CD4-positive, alpha-beta T cell treated with Interferon gamma for 1 hour (primary cell): Measurements from ENCODE around the gene NHSL1.
A peak's percentile ranks its signal among the peaks of the same experiment; 100 is the strongest.

Source experiments
- DNase-seq: peaks from one replicate; pipeline ENCODE4 v3.0.0-alpha.2; 2020

Gene NHSL1

DNA sequence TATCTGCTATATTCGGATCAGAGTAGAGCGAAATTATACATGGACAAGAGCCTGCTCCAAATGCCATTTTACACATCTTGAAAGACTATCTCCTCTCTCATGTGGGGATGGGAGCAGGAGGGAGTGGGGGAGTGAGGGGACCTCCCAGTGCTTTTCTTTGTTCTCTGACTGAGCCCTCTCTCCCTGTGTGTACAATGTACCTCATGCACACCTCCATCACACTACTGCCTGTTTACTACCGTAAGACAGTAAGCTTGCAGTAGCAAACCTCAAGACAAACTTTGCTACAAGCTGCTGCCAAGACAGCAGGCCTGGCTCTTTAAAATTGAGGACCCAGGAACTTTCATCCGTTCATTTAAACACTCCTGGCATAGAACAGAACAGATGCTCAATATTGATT, 7.2 kb downstream of the NHSL1 start:
- no peak for DNase-seq

DNA sequence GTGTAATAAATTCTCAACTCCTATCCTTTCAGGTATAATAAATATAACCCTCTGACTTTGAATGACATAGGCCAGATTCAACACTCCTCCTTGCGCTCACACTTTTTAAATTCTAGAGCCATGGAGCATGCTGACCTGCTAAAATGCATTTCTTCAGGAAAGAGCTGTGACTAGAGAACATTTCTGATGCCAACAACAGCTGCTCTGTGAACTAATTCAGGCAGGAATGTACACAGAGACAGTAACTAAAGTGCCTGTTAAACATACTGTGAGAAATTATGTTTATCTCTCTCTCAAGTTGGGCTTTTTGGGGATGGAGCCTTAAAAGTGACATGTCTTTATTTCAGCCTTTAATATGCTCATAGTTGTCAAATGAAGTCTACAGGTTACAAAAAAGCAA, 8.3 kb downstream of the NHSL1 start:
- no peak for DNase-seq

DNA sequence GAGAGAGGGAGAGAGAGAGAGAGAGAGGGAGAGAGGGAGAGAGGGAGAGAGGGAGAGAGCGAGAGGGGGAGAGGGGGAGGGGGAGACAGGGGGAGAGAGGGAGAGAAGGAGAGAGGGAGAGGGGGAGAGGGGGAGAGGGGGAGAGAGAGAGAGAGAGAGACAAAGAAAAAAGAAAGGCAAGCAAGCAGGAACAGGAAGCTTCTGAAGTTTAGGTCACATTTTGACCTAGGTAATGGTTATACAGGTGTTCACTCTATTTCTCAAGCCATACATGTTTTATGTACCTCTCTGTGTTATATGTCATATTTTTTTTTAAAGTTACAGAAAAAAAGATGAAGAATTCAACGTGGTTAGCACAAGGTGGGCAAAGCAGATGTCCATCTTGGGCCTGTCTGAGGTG, 9.4 kb downstream of the NHSL1 start:
- no peak for DNase-seq

DNA sequence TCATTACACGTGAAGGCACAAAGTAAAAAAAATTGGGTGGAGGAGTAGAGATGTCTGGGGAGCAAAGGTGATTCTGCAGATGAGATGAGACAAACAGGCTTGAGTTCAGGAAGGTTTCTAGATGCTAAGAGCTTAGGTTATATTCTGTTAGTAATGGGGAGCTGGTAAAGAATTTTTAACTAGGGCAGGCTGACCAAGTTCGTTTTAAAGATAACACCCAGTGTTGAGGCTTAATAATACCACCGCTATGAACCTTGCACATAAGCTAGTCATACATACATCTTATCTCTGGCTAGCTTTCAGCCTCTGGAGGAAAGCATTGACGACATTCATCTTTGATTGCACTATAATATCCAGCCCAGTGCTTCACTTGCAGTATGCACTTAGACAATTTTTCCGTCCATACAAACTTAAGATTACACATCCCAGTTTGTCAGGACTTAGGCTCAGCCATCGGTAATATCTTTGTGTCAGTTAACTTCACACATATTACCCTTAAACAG, 12.1 kb downstream of the NHSL1 start:
- no peak for DNase-seq

DNA sequence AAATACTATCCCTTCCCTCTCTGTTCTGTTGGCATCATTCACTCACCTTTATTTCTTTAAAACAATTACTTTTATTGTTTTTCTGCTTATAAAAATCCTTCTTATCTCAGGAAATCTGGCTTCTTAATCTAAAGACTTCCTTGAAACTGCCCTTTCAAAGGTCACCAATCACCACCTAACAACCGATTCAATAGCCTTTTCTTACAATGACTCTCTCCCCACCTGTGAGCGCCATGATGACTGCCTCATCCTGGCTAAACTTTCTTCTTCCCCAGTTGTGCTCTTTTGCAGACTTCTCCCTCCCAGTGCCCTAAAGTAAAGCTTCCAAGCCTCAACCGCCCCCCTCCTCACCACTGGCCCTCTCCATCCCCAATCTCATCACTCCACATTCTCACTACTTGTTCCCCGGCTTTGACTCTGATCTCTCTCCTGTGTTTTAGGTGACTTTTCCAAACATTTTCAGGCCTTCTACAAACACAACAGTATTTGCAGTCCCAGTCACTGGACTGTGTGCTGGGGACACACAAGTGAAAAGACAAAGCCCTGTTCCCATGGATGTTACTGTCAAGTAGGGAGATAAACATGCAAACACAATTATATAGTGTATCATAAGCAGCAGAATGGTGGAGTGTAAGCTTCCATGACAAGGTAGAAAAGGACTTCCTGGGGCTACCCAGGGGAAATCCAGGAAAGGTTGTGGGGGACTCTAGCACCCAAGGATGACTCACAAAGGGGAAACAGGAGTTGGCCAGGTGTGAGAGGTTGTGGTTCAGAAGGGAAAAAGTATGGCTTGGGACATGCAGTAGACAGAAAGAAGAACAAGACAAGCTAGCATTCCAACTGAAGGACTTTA, 12.8 kb downstream of the NHSL1 start:
- no peak for DNase-seq

DNA sequence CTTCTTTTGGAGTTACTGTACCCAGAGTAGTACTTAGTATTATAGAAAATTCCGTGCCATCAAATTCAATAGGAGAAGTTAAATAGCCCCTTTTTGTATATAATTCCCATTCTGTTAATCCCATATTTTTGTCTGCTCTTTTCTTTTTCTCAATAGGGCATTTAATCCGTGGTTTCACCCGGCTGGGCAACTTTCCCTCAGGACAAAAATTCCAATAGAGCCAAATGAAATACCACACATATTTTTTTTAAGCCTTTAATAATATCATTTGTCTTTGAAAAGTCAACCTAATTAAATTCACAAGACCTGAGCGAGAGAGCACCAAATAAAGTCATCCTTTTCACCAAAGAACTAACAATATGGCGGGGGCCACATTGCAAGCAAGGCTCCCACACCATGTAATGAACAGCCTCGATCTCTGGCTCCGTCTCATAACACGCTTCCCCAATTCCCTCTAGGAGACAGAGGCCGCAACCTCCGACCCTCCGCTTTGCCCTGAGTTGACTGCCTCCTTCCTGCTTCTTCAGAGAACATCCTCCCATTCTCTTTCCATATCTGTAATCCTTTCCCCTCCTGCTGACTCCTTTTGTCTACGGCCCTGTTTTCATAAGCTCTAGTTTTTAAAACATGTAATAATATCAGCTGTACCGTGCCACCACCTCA, 13.6 kb downstream of the NHSL1 start:
- DNase-seq, result no peak

DNA sequence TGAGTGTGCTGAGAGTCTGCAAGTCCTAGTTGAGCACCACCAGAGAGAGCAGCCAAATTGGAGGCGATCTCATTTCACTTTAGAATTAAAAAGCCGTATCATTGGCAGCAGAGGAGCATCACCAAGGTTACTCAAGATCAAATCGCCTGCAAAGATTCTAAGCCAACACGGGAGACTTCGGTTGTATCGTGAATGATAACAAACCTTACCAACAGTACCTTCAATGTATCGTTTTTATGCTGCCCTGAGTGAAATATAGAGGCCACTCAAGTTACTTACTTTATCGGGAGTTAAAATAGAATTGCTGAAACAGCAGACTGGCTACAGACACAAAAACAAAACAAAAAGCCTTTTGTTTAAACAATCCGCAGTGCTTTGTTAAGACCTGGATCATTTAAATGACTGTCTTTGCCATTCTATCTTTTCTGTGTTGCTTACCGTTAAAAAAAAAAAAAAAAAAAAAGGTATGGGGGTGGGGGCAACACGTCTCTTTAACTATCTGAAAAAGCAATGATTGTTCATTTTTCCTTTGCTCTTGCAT, 14.2 kb downstream of the NHSL1 start:
- DNase-seq, result no peak

DNA sequence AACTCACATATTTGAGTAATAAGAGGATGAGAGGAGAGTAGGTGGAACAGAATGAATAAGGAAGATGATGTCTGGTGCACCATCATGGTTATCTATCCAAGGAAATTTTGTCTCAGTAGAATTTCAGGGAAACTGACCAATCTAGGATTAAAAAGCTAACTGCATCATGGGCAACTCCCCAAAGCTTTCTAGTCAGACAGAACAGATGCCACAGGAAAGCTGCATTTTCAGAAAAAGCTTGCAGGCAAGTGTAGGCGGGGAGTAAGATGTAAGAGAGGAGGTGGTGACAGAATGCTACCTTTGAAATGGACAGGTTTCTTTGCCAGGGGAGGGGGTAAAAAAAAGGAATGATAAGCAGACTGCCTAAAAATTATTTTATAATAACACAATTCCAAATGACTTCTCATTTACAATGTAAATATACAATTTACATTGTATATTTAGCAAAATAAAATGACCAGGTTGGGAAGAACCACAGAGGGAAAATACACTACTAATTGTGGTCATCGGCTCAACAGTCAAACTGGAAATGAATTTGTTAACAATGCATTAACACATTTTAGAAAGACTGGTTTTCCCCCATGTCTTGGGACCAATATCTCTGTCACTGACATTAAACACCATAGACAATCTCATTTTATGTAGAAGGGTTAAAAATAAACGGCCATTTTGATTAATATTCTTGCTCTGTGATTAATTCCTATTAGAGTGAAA, 15.1 kb downstream of the NHSL1 start:
- DNase-seq, result no peak

DNA sequence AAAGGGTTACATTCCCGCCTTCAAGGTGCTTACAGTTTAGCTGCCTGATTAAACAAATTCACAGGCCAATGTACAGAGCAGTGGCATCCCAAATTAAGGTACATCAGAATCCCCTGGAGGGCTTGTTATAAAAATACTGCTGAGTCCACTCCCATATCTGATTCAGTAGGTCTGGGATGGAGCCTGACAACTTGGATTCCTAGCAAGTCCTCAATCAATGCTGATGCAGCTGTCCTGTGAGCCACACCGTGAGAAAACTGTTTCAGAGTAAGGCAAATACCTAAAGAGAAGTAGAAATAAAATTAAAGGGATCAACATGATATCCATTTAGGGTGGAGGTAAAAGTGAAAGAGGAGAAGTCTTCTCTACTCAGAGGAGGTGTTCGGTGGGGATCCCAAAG, 16.5 kb downstream of the NHSL1 start:
- no peak for DNase-seq

DNA sequence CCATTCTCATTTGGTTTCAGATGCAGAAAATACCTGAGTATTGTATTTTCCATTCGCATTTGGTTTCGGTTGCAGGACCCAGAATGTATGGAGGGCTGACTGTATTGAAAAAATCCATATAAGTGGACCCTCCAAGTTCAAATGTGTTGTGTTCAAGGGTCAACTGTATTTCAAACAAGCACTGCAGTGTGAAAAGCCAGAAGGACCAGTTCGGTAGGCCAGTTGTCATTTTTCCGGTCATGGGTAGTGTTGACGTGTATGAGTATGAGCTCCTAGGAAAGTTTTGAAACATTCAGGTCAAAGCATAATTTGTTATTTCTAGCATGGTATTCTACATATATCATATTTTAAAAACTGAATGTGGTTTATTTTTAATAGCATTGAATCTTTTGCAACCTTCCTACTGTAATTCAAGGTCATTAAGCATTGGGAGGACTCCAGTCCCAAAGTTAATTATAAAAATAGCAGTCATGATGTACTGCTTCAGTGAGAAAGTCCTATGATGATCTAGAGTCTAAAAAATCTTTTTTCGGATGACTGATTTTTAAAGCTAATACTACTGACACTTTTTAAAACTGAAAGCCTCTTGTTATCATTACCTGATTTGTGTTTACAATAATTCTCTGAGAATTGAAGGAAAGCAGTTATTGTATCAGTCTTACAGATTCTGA, 18.9 kb downstream of the NHSL1 start:
- DNase-seq, result no peak

DNA sequence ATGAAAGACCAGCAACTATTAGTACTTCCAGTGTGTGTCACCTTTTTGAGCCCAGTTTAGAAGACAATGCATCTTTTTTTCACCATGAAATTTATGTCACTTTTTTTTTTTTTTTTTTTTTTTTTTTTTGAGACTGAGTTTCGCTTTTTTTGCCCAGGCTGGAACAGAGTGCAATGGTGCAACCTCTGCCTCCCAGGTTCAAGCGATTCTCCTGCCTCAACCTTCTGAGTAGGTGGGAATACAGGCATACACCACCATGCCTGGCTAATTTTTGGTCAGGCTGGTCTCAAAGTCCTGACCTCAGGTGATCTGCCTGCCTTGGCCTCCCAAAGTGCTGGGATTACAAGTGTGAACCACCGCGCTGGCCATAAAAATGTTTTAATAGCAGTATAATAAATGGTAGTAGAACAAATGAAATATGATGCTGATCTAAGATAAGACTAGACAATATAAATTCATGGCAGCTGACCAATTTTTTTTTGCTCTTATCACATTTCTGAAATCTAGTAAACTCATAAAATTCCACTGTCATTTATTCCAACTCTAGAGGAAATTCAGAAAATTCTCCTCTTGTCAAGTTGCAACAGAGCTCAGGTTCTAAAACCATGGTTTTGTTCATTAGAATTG, 21.3 kb downstream of the NHSL1 start:
- DNase-seq, result no peak

DNA sequence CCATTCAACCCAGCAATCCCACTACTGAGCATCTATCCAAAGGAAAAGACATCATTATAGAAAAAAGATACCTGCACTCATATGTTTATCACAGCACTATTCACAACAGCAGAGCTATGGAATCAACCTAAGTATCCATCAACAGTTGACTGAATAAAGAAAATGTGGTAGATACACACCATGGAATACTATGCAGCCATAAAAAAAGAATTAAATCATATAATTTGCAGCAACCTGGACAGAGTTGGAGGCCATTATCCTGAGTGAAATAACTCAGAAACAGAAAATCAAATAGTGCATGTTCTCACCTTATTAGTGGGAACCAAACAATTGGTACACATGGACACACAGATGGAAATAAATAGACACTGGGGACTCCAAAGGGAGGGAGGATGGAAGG, 23.2 kb downstream of the NHSL1 start:
- no peak for DNase-seq

DNA sequence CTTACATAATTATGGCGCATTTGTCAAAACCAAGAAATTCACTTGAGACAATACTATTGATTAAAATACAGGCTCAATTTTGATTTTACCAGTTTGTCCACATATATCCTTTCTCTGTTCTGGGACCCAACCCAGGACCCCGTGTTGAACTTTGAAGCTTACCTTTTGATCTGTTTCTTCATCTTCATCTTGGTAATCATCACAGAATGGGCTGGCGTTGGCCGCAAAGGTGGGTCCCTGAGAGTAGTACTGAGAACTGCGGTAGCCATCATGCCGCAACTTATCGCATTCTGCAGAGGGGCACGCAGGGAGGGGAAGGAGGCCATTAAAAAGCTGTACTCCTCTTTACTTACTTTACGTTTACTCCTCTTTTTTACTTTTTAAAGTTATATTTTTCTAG, 26.1 kb downstream of the NHSL1 start:
- DNase-seq, result no peak

DNA sequence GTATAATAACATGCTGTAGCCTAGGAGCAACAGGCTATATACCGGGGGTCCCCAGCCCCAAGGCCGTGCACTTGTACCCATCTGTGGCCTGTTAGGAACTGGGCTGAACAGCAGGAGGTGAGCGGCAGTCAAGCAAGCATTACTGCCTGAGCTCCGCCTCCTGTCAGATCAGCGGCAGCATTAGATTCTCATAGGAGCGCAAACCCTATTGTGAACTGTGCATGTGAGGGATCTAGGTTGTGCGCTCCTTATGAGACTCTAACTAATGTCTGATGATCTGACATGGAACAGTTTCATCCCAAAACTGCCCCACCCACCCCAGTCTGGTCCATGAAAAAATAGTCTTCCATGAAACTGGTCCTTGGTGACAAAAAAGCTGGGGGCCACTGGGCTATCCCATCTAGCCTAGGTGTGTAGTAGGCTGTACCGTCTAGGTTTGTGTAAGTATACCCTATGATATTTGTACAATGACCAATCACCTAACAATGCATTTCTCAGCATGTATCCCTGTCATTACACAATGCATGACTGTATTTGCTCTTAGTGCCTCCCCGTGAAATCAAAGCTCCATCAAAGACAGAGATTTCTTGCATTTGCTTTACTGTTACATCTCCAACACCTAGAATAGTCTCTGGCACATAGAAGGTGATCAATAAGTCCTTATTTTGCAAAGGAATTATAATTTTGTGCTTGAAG, 30.8 kb downstream of the NHSL1 start:
- no peak for DNase-seq

DNA sequence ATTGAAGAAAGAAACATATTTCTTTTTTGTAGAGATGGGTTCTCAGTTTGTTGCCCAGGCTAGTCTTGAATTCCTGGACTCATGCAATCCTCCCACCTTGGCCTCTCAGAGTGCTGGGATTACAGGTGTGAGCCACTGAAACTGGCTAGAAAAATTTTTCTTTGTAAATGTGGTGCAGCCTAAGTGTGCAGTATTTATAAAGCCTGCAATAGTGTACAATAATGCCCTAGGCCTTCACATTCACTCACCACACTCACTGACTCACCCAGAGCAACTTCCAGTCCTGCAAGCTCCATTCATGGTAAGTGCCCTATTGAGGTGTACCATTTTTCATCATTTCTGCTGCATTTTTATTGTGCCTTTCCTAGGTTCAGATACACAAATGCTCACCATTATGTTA, 31.4 kb downstream of the NHSL1 start:
- no peak for DNase-seq

DNA sequence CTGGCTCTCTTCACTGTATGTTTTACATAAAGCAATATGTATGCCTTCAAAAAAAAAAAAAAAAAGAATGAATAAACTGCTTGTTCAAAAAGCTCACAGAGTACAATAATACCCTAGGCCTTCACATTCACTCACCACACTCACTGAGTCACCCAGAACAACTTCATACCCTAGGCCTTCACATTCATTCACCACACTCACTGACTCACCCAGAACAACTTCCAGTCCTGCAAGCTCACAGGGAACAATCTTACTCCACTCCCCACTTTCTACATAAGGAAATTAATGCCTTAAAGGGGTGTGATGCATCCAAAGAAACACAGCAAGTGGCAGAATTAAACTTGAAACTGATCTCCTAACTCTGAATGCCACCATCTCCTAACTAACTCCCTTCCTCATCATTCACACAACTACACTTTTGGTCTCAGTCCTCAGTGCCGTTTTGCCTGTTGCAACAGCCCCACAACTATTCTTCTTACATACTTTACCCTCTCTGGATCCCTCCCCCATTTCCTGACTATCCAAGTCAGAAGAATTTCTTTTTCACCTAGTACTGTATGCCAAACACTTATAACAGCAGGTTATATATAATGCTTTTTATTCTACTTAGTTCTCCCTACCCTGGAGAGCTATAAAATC, 34.2 kb downstream of the NHSL1 start:
- no peak for DNase-seq

DNA sequence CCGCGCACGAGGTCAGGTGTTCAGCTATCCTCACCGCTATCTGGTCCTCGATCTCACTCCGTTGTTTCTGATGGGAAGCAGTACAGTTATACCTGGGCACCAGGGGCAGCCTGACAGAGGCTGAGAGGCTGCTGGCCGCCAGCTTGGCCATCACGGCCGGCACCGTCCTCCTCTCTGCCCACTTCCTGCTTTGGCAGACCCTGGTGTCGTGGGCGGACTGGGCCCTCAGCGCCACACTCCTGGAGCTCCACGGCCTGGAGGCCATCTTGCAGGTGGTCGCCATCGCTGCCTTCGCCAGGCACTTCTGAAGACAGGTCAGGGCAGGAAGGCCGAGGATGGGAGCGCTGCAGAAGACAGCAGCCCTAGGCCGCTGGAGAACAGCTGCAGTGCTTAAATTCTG, 35.2 kb downstream of the NHSL1 start:
- no peak for DNase-seq

DNA sequence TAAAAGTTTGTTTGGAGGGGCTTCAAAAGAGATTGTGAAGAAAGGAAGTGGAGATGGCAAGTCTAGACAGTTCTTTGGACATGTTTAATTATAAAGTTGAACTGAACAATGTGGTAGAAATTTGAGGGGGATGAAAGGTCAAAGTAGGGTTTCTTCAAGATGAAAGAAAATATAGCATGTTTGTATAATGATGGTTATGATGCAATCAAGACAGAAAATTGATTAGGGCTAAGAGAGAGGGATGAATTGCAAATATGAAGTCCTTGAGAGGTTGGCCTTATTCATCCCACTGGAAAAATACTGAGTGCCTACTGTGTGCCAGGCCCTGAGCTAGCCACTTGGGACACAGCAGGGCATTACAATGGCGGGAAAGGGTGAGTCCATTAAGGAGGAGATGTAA, 37.6 kb downstream of the NHSL1 start:
- DNase-seq, result no peak

DNA sequence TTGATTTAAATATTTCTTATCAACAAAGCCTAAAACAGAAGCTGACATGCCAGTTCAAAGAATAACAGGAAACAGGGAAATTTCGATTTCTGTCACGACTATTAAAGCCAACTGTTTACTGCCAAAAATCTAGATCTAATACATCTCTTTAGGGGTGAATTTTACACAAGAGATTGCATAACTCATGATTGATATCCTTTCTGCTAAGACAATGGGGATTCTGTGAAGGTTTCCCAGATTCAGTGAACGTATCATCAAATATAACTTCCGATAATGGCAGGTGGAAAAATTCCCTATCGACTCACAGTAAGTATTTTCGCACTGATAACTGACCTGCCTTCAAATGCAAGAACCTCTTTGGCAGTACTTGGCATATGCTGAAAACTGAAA, 42.9 kb downstream of the NHSL1 start:
- no peak for DNase-seq

DNA sequence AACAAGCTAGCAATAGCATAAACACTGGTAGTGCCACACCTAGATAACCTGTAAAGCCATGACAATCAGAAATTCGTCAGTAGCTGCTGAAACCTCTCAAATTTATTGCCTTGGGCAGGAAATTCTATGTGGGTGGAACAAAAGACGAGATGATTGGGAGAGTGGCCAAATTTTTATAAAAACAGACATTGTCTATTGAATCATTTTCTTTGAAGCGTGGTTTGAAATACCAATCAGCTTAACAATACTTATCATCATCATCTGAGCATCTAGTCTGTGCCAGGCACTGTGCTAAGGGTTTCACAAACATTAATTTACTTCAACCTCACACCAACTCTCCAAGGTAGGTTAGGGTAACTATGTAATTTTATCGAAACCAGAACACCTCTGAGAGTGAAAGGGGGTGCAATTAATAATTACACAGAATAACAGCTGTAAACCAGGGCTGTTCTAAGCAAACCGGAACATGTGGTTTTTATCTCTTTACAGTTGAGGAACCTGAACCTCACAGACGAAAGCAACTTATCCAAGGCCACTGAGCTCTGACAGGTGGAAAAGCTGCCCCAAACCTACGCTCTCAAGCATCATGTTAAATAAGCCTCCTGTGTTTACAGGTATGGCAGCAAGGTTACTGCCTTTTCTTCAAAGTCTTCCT, 43.4 kb downstream of the NHSL1 start:
- DNase-seq, result peak; percentile 41
